Dermis blood vessel endothelial cell (primary cell): ENCODE measurements around the gene ZNF607. TPM values are rescaled to one million over a fixed set of nuclear protein-coding genes. Genes with fewer than 3 reads are reported as not detected.
"Not testable (repeated sequence)": the region's sequence is repeated elsewhere in the genome, so short reads cannot be mapped to it uniquely, and the experiment has no call there.

Experiments used
- DNase-seq: peaks from one replicate; pipeline ENCODE4 v3.0.0; 2010
- total RNA-seq: library from RNA; depleted of rRNA; stranded (reverse); fragments of >200 nt; gene quantifications from 2 replicates; pipeline ENCODE4 v1.2.3, GENCODE V29; 2014

The ZNF607 gene
- 4.6 and 4.8 TPM in 2 replicates for total RNA-seq

DNA sequence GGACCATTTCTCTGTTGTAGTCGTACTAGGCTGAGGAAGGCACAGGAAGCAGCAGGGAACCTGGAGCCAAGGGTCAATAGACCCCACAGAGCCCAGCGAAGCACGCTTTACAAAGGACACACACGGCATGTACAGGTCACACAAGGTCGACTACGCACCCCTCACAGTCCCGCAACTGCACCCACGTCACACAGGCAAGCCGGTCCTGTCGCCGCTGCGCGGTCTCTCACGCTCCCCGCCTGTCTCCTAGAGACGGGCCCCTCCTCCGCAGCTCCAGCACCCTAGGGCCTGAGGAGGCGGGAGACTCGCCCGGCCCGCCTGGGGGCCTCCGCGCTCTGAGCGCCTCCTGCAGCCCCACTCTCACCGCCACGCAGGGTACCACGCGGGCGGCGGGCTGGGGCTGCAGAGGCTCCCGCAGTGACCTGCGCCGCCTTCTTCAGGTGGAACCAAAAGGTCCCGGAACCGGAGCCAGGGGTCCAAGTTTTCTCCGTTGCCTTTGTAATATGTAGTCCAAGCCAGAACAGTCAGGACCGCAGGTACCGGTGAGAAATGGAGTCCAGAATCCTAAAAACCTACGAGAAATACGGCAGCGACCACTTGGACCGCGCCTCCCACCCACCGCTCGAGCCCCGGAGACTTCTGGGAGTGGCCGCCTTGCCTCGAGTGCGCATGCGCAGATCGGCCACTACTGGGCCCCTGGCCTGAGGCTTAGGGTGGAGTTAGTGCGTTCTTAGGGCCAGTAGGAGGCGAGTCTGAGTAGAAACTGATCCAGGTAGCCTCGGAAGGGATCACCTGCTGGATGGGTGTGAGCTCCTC is at the start of gene ZNF607:
Gene ZNF607, minus strand, starts transcription at position 651 of the 816 bp plus-strand sequence. CDS start 8,143 bp downstream, outside the sequence.
- peak; percentile 94 for DNase-seq

DNA sequence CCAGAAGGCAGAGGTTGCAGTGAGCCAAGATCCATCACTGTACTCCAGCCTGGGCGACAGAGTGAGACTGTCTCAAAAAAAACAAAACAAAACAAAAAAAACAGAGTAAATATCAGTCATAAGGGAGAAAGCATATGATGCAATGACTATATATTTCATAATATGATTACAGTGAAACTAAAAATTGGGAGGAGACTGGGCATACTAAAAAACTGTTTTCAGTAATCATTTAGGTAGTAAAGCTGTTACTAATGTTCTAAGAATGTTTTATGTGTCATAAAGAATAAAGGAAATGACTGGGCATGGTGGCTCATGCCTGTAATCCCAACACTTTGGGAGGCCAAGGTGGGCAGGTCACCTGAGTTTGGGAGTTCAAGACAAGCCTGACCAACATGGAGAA is 43.9 kb upstream of the ZNF607 start:
- no peak for DNase-seq

DNA sequence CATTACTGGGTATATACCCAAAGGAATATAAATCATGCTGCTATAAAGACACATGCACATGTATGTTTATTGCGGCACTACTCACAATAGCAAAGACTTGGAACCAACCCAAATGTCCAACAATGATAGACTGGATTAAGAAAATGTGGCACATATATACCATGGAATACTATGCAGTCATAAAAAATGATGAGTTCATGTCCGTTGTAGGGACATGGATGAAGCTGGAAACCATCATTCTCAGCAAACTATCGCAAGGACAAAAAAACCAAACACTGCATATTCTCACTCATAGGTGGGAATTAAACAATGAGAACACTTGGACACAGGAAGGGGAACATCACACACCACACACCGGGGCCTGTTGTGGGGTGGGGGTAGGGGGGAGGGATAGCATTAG is 38.1 kb upstream of the ZNF607 start:
- not testable (repeated sequence) for DNase-seq

DNA sequence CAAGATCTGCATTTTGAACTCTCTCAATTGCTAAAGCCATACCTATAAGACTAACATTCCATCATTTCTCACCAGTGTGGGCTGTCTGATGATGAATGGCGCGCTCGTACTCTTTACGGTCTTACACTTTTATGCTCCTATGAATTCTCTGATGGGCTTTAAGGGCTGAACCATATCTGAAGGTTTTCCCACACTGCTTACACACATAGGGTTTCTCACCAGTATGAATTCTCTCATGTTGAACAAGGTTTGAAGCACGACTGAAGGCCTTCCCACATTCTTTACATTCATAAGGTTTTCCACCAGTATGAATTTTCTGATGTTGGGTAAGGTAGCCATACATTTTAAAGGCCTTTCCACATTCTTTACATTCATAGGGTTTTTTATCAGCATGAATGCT is 18.8 kb upstream of the ZNF607 start:
- DNase-seq, result peak; percentile 2

DNA sequence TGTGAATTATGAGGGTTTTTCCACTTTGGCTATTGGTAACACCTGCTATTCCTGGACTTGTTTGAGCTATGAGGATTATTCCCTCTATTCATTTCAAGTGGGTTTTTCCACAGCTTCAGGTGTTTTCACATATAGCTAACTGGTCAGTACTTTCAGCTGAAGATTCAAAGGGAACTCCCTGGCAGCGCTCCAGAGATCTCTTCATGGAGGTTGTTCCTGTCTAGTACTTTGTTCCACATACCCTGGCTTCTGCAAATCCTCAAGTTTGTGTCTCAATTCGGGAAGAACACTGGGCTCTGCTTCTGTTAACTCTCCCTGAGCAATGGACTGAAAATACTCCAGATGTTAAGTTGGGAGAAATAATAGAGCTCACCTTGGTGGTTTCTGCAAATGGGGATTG is 5.6 kb upstream of the ZNF607 start:
- no peak for DNase-seq

DNA sequence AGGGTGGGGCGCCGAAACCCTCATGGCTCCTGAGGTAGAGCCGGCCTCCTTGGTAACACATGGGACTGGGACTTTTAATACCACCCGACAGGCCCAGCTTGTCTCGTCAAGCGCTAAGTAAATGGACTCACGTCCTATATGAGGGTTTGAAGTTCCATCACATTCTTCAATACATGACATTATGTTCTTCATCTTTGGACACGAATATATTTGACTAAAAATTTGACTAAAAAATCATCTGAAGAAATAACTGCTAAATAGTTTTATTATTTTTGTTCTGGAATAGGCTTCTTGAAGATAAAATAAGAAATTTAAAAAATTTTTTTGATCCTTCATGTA is 335 bp upstream of the ZNF607 start:
- DNase-seq, result no peak

DNA sequence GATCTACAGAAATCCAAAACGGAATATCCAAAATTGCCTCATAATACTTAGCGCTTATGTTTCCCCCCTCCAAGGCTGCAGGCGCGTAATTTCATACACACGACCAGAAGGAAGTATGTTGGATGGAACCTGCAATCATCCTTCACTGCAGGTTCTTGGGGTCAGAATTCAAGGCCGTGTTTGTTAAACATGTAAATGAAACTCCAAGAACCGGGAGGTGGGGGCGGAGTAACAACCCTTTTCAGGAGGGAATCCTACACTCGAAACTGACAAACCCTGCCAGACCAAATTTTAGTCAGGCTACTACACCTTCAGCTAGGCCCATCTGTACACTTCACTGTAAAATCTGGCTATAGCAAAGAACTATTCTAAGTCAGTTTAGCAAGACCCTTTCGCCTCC is 1.3 kb downstream of the ZNF607 start:
- no peak for DNase-seq

DNA sequence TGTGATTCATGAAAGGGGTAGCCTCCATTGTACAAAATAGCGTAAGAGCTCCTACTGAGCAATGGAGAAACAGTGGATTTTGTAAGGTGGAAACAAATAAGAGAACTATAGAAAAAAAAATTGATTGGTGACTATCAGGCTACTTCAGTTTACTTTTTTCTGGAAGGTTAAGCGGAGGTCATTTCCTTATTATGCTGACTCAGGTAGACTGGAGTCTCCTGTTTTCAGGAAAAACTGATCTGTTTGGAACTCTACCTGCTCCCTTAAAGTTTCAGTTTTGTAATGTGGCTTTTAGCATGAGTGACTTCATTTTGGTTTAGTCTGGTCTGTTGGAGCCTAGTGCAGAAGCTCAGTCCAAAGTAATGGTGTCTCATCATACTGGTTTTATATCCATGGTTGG is 3.4 kb downstream of the ZNF607 start:
- DNase-seq, result no peak

DNA sequence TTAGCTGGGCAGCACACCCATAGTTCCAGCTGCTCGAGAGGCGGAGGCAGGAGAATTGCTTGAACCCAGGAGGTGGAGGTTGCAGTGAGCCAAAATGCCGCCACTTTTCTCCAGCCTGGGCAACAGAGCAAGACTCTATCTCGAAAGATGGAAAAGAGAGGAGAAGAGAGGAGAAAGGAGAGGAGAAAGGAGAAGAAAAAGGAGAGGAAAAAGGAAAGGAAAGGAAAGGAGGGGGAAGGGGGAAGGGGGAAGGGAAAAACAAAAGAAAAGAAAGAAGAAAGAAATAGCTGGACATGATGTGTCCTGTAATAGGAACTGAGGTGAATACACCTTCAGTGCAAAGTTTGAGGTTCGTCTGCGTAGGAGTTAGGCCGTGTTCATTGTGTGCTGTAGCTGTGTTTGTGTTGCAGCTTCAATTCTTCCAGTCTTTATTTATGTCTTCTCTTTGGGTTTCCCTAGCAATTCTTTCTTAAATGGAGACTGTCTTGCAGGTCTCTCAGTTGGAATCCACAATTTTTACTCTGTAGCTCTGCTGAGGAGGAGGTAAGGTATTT is 13.4 kb downstream of the ZNF607 start:
- DNase-seq, result no peak

DNA sequence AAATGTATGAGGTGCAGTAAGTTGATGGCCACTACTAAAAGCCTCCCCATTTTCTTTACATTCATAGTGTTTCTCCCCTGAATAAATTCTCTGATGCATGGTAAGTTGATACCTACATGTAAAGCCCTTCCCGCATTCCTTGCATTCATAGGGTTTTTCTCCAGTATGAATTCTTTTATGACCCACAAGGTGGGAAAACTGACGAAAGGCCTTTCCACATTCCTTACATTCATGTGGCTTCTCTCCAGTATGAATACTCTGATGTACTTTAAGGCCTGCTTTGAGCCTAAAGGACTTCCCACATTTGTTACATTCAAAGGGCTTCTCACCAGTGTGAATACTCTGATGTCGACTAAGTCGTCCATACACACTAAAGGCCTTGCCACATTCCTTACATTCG is 20.5 kb downstream of the ZNF607 start:
- DNase-seq, result no peak

DNA sequence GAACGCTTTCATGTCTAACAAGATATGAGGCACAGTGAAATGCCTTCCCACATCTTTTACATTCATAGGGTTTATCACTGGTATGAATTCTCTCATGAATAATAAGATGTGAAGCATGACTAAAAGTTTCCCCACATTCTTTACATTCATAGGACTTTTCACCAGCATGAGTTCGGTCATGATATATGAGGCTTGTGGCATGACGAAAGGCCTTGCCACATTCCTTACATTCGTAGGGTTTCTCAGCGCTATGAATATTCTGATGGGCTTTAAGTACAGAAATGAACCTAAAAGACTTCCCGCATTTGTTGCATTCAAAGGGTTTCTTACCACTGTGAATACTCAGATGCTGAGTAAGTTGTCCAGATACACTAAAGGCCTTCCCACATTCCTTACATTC is 21.3 kb downstream of the ZNF607 start:
- no peak for DNase-seq

DNA sequence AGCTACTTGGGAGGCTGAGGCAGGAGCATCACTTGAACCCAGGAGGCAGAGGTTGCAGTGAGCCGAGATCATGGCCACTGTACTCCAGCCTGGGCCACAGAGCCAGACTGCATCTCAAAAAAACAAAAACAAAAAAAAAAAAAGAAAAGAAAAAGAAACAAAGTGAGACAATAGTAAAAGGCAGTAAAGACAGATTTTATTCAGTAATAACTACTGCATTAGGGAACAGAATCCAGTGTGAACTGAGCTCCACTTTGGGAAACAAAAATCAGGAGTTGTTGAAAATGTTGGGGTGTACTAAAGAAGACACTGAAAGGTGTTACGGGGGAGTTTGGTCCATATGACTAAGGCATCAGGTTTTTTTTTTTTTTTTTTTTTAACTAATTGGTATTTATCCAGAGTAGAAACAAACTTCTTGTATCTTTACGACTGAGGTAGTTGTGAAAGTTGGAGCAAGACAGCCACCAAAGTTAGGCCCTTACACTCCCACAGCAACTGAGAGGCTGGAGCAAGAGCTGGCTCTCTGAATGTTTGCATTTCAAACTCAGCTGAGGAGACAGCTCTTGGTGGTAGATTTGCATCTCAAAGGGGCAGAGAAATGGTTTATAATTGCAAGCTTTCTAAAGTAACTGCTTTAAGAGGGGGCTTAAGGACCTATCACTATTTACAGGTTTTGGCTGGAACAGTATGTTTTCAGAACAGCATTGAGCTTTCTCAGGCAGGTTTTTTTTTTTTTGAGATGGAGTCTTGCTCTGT is 24.2 kb downstream of the ZNF607 start:
- DNase-seq, result no peak

DNA sequence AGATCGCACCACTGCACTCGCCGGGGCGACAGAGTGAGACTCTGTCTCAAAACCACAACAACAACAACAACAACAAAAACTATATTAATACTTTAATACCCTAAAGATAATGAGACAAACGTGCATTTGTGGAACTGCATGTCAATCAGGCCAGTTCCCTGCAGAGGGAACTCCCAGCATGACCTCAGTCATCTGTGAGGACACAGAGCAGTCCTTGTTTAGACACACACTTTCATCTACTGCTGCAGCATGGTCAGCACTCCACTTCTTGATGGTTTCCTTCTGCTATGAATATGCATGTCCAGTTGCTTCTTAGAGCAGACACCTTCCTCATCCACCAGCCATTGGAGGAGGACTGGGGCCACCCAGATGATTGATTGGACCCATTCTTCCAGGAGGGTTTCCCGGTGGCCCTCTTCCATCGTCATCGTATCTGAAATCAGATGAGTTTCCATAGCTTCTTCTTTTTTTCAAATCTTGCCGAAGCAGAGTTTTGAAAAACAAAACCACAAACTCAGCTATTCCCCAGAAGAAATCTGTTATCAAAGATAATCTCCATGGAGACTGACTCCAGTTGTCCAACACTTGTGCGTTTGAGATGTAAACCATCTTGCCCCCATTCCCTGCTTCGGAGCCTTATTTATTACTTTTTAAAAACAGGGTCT is 26.5 kb downstream of the ZNF607 start:
- DNase-seq, result no peak

DNA sequence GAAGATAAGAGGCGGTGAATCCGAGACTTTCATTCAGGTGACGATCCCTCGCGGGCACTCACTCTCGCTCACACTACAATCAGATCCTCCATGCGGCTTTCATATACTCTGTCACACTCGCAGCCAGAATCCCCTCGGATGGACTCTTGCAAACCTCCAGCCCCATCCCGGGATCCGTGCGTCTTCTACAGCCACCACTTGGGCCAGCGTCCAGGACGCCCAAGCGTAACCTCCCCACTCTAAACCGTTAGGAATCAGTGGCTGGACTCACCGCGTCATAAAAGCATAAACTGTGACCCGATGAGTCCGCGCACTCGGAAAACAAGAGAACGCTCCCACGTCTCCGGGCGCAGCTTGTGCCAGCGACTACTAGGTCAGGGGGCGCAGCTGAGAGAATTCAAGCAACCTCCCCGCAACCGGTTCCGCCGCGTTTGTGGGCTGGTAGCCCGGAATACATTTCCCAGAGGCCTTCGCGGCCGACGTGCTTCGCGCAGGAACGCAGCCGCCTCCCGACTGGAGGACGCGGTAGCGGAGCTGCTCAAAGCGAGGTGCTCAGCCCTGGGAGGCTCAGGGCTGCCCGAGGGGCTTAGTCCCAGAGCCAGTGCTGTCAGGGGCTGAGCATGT is 27.6 kb downstream of the ZNF607 start:
- peak; percentile 92 for DNase-seq

DNA sequence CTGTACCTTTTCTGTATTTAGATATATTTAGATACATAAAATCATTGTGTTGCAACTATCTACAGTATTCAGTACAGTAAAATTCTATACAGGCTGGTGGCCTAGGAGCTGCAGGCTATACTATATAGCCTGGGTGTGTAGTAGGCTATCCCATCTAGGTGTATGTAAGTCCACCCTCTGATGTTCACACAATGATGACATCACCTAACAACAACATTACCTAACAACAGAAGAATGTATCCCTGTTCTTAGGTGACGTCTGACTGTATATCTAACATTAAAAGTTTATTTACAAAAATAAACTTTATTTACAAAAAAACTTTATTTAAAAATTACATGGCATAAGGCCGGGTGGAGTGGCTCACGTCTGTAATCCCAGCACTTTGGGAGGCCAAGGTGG is 36.0 kb downstream of the ZNF607 start:
- no peak for DNase-seq

DNA sequence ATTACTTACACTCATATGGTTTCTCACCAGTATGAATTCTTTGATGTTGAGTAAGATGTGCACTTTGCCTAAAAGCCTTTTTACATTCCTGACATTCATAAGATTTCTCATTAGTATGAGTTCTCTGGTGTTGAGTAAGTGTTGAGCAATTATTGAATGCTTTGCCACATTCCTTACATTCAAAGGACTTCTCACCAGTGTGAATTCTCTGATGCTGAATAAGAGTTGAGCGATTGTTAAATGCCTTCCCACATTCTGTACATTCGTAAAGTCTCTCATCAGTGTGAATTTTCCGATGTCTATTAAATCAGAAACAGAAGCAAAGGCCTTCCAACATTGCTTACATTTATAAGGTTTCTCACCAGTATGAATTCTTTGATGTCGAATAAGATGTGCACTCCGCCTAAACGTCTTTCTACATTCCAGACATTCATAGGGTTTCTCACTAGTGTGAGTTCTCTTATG is 50.1 kb downstream of the ZNF607 start:
- no peak for DNase-seq

DNA sequence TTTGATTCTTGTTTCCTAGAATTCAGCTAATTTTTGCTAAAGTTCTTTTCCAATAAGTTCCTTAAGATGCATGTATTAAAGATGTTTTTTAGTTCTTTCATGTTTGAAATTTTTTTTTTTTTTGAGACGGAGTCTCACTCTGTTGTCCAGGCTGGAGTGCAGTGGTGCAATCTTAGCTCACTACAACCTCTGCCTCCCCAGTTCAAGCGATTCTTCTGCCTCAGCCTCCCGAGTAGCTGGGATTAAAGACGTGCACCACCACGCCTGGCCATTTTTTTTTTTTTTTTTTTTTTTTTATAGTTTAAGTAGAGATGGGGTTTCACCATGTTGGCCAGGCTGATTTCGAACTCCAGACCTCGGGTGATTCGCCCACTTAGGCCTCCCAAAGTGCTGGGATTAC is 62.4 kb downstream of the ZNF607 start:
- DNase-seq, result not testable (repeated sequence)

DNA sequence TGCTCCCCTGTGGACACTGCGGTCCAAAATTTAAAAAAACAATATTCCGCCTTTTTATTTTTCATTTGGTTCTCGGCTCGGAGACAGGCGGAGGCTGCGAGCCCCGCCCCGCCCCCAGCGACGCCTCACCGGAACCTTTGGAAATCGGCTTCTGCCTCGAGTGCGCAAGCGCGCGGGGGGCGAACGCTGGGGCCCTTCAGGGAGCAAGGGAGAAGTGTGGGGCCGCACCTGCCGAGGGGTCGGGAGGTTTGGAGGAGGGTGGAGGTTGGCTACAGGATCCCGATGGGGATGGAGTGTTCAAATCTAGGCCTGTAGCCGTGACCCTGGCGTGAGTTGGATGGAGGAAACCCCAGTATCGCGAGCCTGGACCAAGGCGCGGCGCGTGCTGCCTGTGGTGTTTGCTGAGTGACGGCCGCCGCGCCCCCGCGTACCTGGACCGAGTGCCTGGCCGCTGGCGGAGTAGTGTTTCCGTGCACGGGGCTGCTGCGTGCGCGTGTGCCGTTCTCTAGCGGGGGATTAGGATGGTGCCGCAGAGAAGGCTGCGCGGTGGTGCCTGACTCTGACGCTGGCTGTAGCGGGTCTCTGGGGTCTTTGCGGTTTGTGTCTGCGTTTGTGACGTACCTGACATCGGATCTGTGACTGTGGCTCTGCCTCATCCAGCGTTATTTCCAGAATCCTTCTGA is 63.7 kb downstream of the ZNF607 start:
- DNase-seq, result peak; percentile 82

DNA sequence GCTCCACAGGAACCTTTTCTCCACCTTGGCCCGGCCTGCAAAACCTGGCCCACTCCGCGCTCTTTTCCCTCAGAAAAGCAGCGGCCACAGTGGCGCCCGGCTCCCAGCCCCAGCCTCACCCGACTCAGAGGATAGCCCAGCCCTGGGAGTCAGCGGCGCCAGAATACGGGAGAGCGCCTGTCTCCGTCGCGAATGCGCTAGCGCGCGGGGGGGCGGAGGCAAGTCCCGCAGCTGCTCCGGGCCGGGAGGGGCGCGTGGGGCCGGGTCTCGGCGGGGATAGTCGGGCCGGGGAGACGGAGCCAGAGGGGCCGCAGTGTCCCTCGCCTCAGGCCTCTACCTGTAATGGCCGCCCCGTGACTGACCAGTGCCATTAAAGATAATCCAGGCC is 64.3 kb downstream of the ZNF607 start, which contains the start of gene ZFP30:
Gene ZFP30, minus strand, starts transcription at position 165 of the 388 bp plus-strand sequence. CDS start 7,643 bp downstream, outside the sequence.
- DNase-seq, result peak; percentile 86

DNA sequence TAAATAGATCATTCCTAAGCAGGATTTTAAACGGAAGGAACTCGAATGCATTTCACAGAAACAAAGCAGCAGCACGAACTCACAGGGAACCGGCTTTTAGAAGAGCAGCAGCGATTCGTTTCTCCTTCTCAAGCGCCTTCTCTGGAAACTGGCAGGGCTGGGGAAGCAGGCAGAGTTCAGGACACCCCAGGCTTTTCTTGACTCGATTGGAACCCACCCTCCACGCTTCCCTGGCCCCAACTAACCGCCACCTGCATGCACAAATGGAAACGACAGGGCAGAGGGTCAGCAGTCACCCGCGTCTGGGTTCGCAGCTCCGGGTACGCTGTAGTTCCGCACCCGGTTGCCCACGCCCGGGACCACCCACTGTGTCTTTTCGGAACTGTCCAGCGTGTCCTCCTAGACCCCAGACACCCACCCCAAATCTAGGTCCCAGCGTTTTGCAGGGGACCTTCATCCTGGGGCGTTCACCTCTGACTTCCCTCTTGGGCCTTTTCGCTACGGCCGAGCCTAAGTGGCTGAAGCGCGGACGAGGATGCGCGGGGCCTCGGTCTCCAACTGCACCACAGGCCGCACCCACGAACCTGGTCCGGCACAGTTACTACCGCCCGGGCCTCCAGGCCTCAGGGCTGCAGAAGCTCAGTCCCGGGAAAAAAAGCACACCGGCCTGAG is 64.8 kb downstream of the ZNF607 start:
- DNase-seq, result peak; percentile 42

DNA sequence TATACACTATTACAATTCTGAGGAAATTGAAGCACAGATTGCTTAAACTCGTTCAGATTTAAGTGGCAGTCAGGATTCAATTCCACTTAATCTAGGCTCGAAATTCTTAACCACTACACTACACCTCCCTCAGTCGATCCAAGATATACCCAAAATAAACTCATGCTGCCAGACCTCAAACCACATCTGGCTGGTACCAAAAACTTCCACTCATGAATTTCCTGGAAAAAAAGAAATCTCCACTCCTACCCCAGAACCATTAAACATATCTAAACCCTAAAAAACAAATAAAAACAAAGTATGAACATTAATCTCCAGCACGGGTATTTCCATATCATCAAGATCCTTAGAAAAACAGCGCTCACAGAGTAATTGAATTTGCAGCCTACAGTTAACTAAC is 65.4 kb downstream of the ZNF607 start:
- DNase-seq, result no peak
